H1 (cell line): ENCODE results near the gene TTC22. TPM values are rescaled to one million over a fixed set of nuclear protein-coding genes. Genes with fewer than 3 reads are reported as not detected.

Experiments used
- CTCF ChIA-PET: fragments of 300-600 bp; sonication (Branson Sonifier 250); formaldehyde crosslinking; loops from one replicate; lab custom pipeline; 2021; ENCODE audit not compliant: partially characterized antibody; lab: Charles Lee
- POLR2A ChIA-PET: fragments of 300-600 bp; sonication (Branson Sonifier 250); formaldehyde crosslinking; loops from one replicate; lab custom pipeline; 2021; ENCODE audit warnings: inconsistent platforms; ENCODE audit not compliant: partially characterized antibody; lab: Charles Lee
- DNase-seq, 2 experiments: peaks; one replicate each; pipeline versions ENCODE4 v3.0.0 to v3.0.0-alpha.2; 2010 to 2022; ENCODE audit warnings: low spot score in 2 of 2, low read depth in 1 of 2, mixed read lengths in 1 of 2
- FAIRE-seq: peaks from 2 replicates; lab custom pipeline; 2011; peaks lifted over from hg19 to GRCh38; lab: Jason Lieb, UNC
- H2AFZ ChIP-seq: 2 replicates; pipeline ENCODE4 v1.8.1; 2012; ENCODE audit warnings: low read length, inconsistent platforms
- H2AK5ac ChIP-seq: 2 replicates; pipeline ENCODE4 v1.6.1; 2013; ENCODE audit warnings: low read depth, low read length
- H2BK120ac ChIP-seq: replicated peaks from 2 replicates; pipeline ENCODE3; 2013; ENCODE audit warnings: low read depth, low read length, inconsistent platforms
- H2BK12ac ChIP-seq: 2 replicates; pipeline ENCODE4 v1.6.1; 2013; ENCODE audit warnings: low read depth, low read length
- H2BK15ac ChIP-seq: 2 replicates; pipeline ENCODE4 v1.6.1; 2013; ENCODE audit warnings: low read length
- H2BK20ac ChIP-seq: 2 replicates; pipeline ENCODE4 v1.6.1; 2013; ENCODE audit warnings: low read length
- H2BK5ac ChIP-seq: 2 replicates; pipeline ENCODE4 v1.6.1; 2013; ENCODE audit warnings: low read depth, low read length
- H3K14ac ChIP-seq: 2 replicates; pipeline ENCODE4 v1.6.1; 2013; ENCODE audit warnings: inconsistent platforms; ENCODE audit not compliant: insufficient read length
- H3K18ac ChIP-seq: 2 replicates; pipeline ENCODE4 v1.6.1; 2013; ENCODE audit warnings: low read length; ENCODE audit errors: extremely low read depth
- H3K23ac ChIP-seq: 2 replicates; pipeline ENCODE4 v1.6.1; 2013; ENCODE audit warnings: inconsistent platforms; ENCODE audit not compliant: insufficient read length
- H3K23me2 ChIP-seq: 2 replicates; pipeline ENCODE4 v1.6.1; 2013; ENCODE audit warnings: low read depth, low read length
- H3K27ac ChIP-seq: 2 replicates; pipeline ENCODE4 v1.6.1; 2011; ENCODE audit warnings: low read depth, low read length, inconsistent platforms
- H3K27me3 ChIP-seq, 4 experiments: replicated peaks in 1 of 4; 1 replicate in 1 of 4; 2 replicates in 3 of 4; pipeline versions ENCODE4 v1.6.1 to v1.8.1; 2011 to 2013; ENCODE audit warnings: low read length in 3 of 4, mild to moderate bottlenecking in 3 of 4, inconsistent platforms in 2 of 4, mixed read lengths in 2 of 4, moderate library complexity in 1 of 4; ENCODE audit not compliant: control insufficient read depth in 3 of 4, insufficient read depth in 3 of 4; ENCODE audit errors: extremely low read depth in 1 of 4
- H3K36me3 ChIP-seq, 4 experiments: 2 replicates each; pipeline versions ENCODE4 v1.6.1 to v1.8.1; 2011 to 2013; ENCODE audit warnings: mild to moderate bottlenecking in 4 of 4, low read length in 3 of 4, moderate library complexity in 2 of 4, control low read depth in 1 of 4, inconsistent platforms in 1 of 4; ENCODE audit not compliant: insufficient read depth in 4 of 4, control insufficient read depth in 2 of 4
- H3K4ac ChIP-seq: replicated peaks from 2 replicates; pipeline ENCODE3; 2013; ENCODE audit warnings: low read length, low read depth, mixed read lengths, inconsistent platforms; ENCODE audit not compliant: insufficient read length
- H3K4me1 ChIP-seq, 4 experiments: replicated peaks in 1 of 4; 1 replicate in 1 of 4; 2 replicates in 3 of 4; pipeline versions ENCODE4 v1.6.1 to v1.8.1; 2011 to 2013; ENCODE audit warnings: low read length in 3 of 4, inconsistent platforms in 2 of 4, mixed read lengths in 1 of 4; ENCODE audit not compliant: insufficient read depth in 4 of 4, control insufficient read depth in 3 of 4
- H3K4me2 ChIP-seq, 2 experiments: 2 replicates each; pipeline versions ENCODE4 v1.6.1 to v1.8.1; 2011 to 2013; ENCODE audit warnings: low read depth in 2 of 2, low read length in 2 of 2, control low read depth in 1 of 2, inconsistent platforms in 1 of 2, mild to moderate bottlenecking in 1 of 2; ENCODE audit not compliant: insufficient read depth in 1 of 2
- H3K4me3 ChIP-seq, 4 experiments: fragments of 200-600, 300-600 bp in 1 of 4; sonication (generic), shearing (Covaris generic), sonication (Bioruptor Twin) in 1 of 4; 2 replicates each; pipeline versions ENCODE4 v1.5.1 to v1.8.1; 2011 to 2016; ENCODE audit warnings: low read length in 4 of 4, low read depth in 3 of 4, control low read depth in 2 of 4, inconsistent platforms in 2 of 4, mild to moderate bottlenecking in 2 of 4, mixed read lengths in 1 of 4, moderate library complexity in 1 of 4; ENCODE audit not compliant: insufficient read depth in 2 of 4; ENCODE audit errors: extremely low read depth in 1 of 4
- H3K56ac ChIP-seq: replicated peaks from 2 replicates; pipeline ENCODE3; 2013; ENCODE audit warnings: low read depth, mild to moderate bottlenecking, mixed read lengths, low read length, inconsistent platforms; ENCODE audit not compliant: insufficient read length
- H3K79me1 ChIP-seq: 2 replicates; pipeline ENCODE4 v1.6.1; 2013; ENCODE audit warnings: low read depth, low read length, control low read depth
- H3K79me2 ChIP-seq, 2 experiments: 2 replicates each; pipeline versions ENCODE4 v1.6.1 to v1.8.1; 2012 to 2013; ENCODE audit warnings: low read length in 2 of 2, mild to moderate bottlenecking in 2 of 2, inconsistent platforms in 1 of 2; ENCODE audit not compliant: insufficient read depth in 2 of 2, control insufficient read depth in 1 of 2
- H3K9ac ChIP-seq, 4 experiments: replicated peaks in 1 of 4; 1 replicate in 1 of 4; 2 replicates in 3 of 4; pipeline versions ENCODE4 v1.6.1 to v1.8.1; 2011 to 2013; ENCODE audit warnings: low read depth in 3 of 4, low read length in 3 of 4, control low read depth in 2 of 4, mild to moderate bottlenecking in 2 of 4, moderate library complexity in 2 of 4, inconsistent platforms in 1 of 4; ENCODE audit errors: extremely low read depth in 1 of 4
- H3K9me3 ChIP-seq, 2 experiments: 2 replicates each; pipeline versions ENCODE4 v1.6.1 to v1.8.1; 2012 to 2013; ENCODE audit warnings: mild to moderate bottlenecking in 2 of 2, moderate library complexity in 2 of 2, control low read depth in 1 of 2, inconsistent platforms in 1 of 2, low read depth in 1 of 2, low read length in 1 of 2, mixed read lengths in 1 of 2; ENCODE audit not compliant: insufficient read depth in 2 of 2
- H4K20me1 ChIP-seq, 2 experiments: replicated peaks in 1 of 2; 2 replicates each; pipeline versions ENCODE3 to v1.8.1; 2011 to 2013; ENCODE audit warnings: inconsistent platforms in 2 of 2, low read length in 2 of 2, mild to moderate bottlenecking in 1 of 2; ENCODE audit not compliant: insufficient read depth in 2 of 2, control insufficient read depth in 1 of 2
- H4K5ac ChIP-seq: 2 replicates; pipeline ENCODE4 v1.6.1; 2013; ENCODE audit warnings: low read length, low read depth, mixed read lengths, inconsistent platforms; ENCODE audit not compliant: insufficient read length
- H4K8ac ChIP-seq: 2 replicates; pipeline ENCODE4 v1.8.0; 2013; ENCODE audit warnings: mild to moderate bottlenecking, moderate library complexity, low read length, inconsistent platforms; ENCODE audit not compliant: insufficient read depth; ENCODE audit errors: extremely low read depth
- H4K91ac ChIP-seq: replicated peaks from 2 replicates; pipeline ENCODE3; 2013; ENCODE audit warnings: low read length, mixed read lengths, inconsistent platforms; ENCODE audit not compliant: insufficient read length
- ATF2 ChIP-seq: IDR thresholded peaks from 2 replicates; pipeline ENCODE4 v1.6.1; 2012; ENCODE audit warnings: low read length, inconsistent platforms
- WGBS, 2 experiments: shearing (Covaris generic) in 1 of 2; methylation state at CpG; one replicate each; pipeline versions ENCODE4 v1.1.6 to v1.1.7; 2013 to 2015; ENCODE audit warnings: low lambda C conversion rate in 2 of 2, mixed read lengths in 2 of 2, inconsistent platforms in 1 of 2, low coverage in 1 of 2, missing lambda C conversion rate in 1 of 2; ENCODE audit not compliant: insufficient replicate concordance in 2 of 2, insufficient coverage in 1 of 2, insufficient read length in 1 of 2; ENCODE audit errors: extremely low coverage in 1 of 2, missing lambda C conversion rate in 1 of 2; 5-methylcytosine and 5-hydroxymethylcytosine counted together
- polyA plus RNA-seq, 7 experiments: library from polyadenylated mRNA; depleted of rRNA in 3 of 7; stranded (reverse) in 5 of 7; unstranded in 2 of 7; fragments of >200 nt in 5 of 7; fragments of 200-250 nt in 2 of 7; gene quantifications; 1 replicate in 5 of 7; 2 replicates in 1 of 7; 4 replicates in 1 of 7; pipeline versions ENCODE4 v1.2.1 to v1.2.3, GENCODE V29; 2011 to 2013; ENCODE audit warnings: missing spikeins in 2 of 7, mixed read lengths in 2 of 7
- total RNA-seq: library from RNA; stranded (reverse); fragmentation: NEBNext Ultra II Directional; extraction: Animal tissue kit (Norgen Biotek cat#: 25700); gene quantifications from 2 replicates; pipeline ENCODE4 v1.2.1, GENCODE V29; 2021

TTC22 gene
- total and polyA plus RNA-seq, 2 of the 8 experiments (the other 6 are each of a cell fraction or from before 2014, with no cell fraction given): 1.00 to 1.6 TPM

- H3K14ac ChIP-seq: no peak overlapping the region
- 89% methylated on average over 5 of the region's 5 CpGs; no CpG with 5 or more reads in 1 of the 2 experiments for WGBS, 2 experiments
- TF ChIP-seq ATF2: no peak
- peak overlapping the region; percentile 14; the same call in 1 of the 2 replicates for H4K8ac ChIP-seq
- H3K56ac ChIP-seq: no peak overlapping the region
- H2AFZ ChIP-seq: no peak overlapping the region
- H4K20me1 ChIP-seq: no peaks in the 10 kb centered on the region
- H2AK5ac ChIP-seq: no peak overlapping the region
- no peaks in the 10 kb centered on the region for H3K27me3 ChIP-seq
- no peaks in the 10 kb centered on the region for H3K23me2 ChIP-seq
- H3K18ac ChIP-seq: no peak overlapping the region
- POLR2A ChIA-PET: no interaction called here
- H2BK120ac ChIP-seq: no peak overlapping the region
- H3K27ac ChIP-seq: no peak overlapping the region
- no peak overlapping the region for H2BK20ac ChIP-seq
- H3K4ac ChIP-seq: no peak overlapping the region
- no peak overlapping the region for H2BK15ac ChIP-seq
- H2BK5ac ChIP-seq: no peak overlapping the region
- no peaks in the 10 kb centered on the region for H3K79me2 ChIP-seq
- CTCF ChIA-PET: interaction anchor here (0.8 kb wide), 1 partner anchor 12 kb away, joined by 3 read pairs; no protein-coding TSS in a partner anchor
- no peaks in the 10 kb centered on the region for H3K4me1 ChIP-seq
- H4K91ac ChIP-seq: no peak overlapping the region
- H3K36me3 ChIP-seq: no peaks in the 10 kb centered on the region
- H3K9me3 ChIP-seq: peaks cover 3% of the 10 kb centered on the region in 2 experiments; a peak in 1 of 4 replicates
- H3K4me2 ChIP-seq: no peak overlapping the region
- no peak overlapping the region for H3K4me3 ChIP-seq
- DNase-seq: no peak
- no peak overlapping the region for H2BK12ac ChIP-seq
- H4K5ac ChIP-seq: no peak overlapping the region
- no peaks in the 10 kb centered on the region for H3K79me1 ChIP-seq
- H3K23ac ChIP-seq: no peak overlapping the region
- FAIRE-seq: no peak
- no peak overlapping the region for H3K9ac ChIP-seq
These were observed 24.6 kb upstream of the TTC22 start for GRCh38 chr1:54825696-54826095.
